Motor neuron (in vitro differentiated cells): ENCODE results near the gene RNF130. TPM values are rescaled to one million over a fixed set of nuclear protein-coding genes. Genes with fewer than 3 reads are reported as not detected.

ENCODE experiments used
- ATAC-seq, 8 experiments: fragments of 200-7000 bp; cut with Tn5 transposase; replicated peaks in 6 of 8; 2 replicates each; pipeline ENCODE4 v1.8.0; 2021; ENCODE audit warnings: mild to moderate bottlenecking in 8 of 8, moderate library complexity in 8 of 8
- H3K27ac ChIP-seq, 2 donors: fragments of 250-450 bp; sonication (Bioruptor Pico); 2 replicates each; pipeline ENCODE4 v1.9.0; 2021; ENCODE audit warnings: antibody characterized with exemption in 2 of 2, mild to moderate bottlenecking in 2 of 2, moderate library complexity in 1 of 2
- H3K4me1 ChIP-seq, 2 donors: fragments of 250-450 bp; sonication (Bioruptor Pico); replicated peaks in 1 of 2; 2 replicates each; pipeline ENCODE4 v1.6.1; 2021; ENCODE audit warnings: antibody characterized with exemption in 2 of 2, mild to moderate bottlenecking in 2 of 2, moderate library complexity in 1 of 2
- H3K4me3 ChIP-seq, 5 donors: fragments of 250-450 bp; sonication (Bioruptor Pico); 2 replicates each; pipeline ENCODE4 v1.9.0; 2021; ENCODE audit warnings: antibody characterized with exemption in 5 of 5, mild to moderate bottlenecking in 5 of 5, moderate library complexity in 4 of 5
- WGBS, 10 experiments: fragments of 450-650 bp; shearing (Covaris generic); methylation state at CpG; one replicate each; pipeline ENCODE4 v1.0.0; 2022; 5-methylcytosine and 5-hydroxymethylcytosine counted together
- in situ Hi-C, 9 experiments: fragments of 400-800 bp; cut with MboI; loops; one replicate each; pipeline ENCODE4 v1.15.0; 2021; ENCODE audit warnings: low sequenced_read_pairs in 9 of 9, low pct_unique_long_range_greater_than_20kb in 2 of 9; ENCODE audit not compliant: unreplicated experiment in 9 of 9
- total RNA-seq, 8 experiments: library from RNA; unstranded; fragments of 300-600 nt; gene quantifications; 2 replicates each; pipeline versions ENCODE4 v1.2.3 to v1.2.4, GENCODE V29; 2022

Gene RNF130, protein sequence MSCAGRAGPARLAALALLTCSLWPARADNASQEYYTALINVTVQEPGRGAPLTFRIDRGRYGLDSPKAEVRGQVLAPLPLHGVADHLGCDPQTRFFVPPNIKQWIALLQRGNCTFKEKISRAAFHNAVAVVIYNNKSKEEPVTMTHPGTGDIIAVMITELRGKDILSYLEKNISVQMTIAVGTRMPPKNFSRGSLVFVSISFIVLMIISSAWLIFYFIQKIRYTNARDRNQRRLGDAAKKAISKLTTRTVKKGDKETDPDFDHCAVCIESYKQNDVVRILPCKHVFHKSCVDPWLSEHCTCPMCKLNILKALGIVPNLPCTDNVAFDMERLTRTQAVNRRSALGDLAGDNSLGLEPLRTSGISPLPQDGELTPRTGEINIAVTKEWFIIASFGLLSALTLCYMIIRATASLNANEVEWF
- 10 to 100 TPM; 28.4 to 69.9 (median 49.5) TPM for total RNA-seq

DNA sequence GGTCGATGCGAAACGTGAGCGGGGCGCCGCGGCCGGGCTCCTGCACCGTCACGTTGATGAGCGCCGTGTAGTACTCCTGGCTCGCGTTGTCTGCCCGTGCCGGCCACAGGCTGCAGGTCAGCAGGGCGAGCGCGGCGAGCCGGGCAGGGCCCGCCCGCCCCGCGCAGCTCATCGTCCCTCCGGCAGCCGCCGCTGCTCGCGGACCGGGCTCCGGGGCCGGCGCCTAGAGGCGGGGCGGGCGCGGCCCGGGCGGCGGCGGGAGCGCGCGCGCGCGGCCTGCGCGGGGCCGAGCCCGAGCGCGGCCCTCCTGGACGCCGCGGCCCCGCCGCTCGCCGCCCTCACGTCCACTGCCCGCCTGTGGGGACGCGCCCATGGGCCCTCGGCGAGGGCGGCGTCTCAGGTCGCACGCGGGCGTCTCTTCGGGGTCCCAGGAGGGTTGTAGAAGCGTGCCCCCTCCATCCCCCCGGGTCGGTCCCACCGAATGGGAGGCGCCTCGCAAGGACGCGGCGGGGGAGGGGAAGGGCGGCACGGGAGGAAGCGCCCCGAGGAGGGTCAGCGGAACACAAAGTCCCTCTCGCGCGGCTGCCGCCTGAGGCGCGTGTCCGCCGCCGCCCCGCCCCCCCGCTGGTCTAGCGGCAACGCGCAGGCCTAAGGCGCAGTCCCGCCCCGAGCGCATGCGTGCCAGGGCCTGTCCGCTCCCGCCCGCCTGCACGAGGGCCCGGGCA lies at the start of gene RNF130:
RNF130 (minus strand) TSS at position 229 of the 725 bp plus-strand sequence; CDS start at position 172, 57 bp downstream.
- peak; percentile 80 to 87 (median 82) for ATAC-seq

GRCh38 chr5:180120237-180121101 lies 48.9 kb upstream of the RNF130 start:
- H3K27ac ChIP-seq: no peak overlapping the region
- peaks cover 11 to 14% of the 10 kb centered on the region in 2 donors for H3K4me1 ChIP-seq
- no peak overlapping the region for H3K4me3 ChIP-seq
- WGBS, 10 experiments: 63 to 100% (median 100%) methylated on average over 1 to 7 of the region's 28 CpGs; no CpG with 5 or more reads in 5 of the 10 experiments
- in situ Hi-C loops: no loop called here
- no peak for ATAC-seq

More for the DNA sequence above, at the start of gene RNF130:
- H3K27ac ChIP-seq: peak within 1 kb of the TSS; percentile 98
- peak within 1 kb of the TSS; percentile 58 to 88 (median 72) for H3K4me3 ChIP-seq
- H3K4me1 ChIP-seq: peaks cover 11 to 19% of the 10 kb centered on the region in 2 donors
- WGBS, 10 experiments: no CpG with 5 or more reads among the region's 113 CpGs
- in situ Hi-C loops: no loop called here

- peaks cover 11 to 14% of the 10 kb centered on the region in 2 donors for H3K4me1 ChIP-seq
- no peak overlapping the region for H3K27ac ChIP-seq
- H3K4me3 ChIP-seq: no peak overlapping the region
- WGBS, 10 experiments: 100% methylated on average over 1 of the region's 12 CpGs; no CpG with 5 or more reads in 9 of the 10 experiments
- in situ Hi-C loops: no loop called here
- no peak for ATAC-seq
Observed at GRCh38 chr5:180119903-180120236, 48.3 kb upstream of the RNF130 start.

DNA sequence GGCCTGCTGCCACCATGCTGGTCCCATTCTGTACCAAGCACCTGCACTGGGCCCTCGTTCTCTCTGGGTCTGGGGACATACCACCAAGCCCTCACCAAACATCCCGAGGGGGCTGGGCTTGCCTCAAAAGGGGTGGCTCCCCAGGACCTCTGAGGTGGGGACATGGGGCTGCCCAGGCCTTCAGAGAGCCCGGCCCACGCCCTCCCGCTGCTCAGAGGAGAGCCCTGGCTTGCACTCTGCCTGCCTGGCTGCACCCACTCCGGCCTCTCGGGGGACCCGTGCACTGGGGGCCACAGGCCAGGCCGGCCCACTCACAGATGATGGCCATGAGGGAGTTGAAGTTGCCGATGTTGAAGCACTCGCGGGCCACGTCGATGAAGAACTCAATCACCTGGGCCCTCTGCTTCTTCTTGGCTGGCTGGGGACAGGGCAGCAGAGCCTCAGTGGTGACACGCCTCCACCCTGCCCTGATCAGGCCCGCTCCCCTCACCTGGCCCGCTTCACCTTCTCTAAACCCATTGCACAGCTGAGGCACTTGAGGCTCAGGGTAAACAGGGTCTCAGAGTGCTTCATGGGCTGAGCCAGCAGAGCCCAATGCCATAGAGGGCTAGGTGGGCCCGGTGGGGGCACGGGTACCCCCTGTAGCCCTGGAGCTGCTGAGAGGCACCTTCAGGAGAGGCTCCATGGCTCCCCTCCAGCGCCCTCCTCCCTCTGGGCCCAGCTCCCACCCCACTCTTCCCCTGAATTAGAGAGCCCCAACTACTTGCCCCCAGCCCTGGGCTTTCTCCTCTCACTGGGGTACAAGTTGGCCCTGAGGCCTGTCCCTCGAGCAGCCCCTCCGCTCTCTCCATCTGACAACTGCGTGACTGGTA lies 47.7 kb upstream of the RNF130 start:
- 80 to 98% (median 95%) methylated on average over 1 to 8 of the region's 23 CpGs; no CpG with 5 or more reads in 7 of the 10 experiments for WGBS, 10 experiments
- H3K27ac ChIP-seq: no peak overlapping the region
- in situ Hi-C loops: no loop called here
- ATAC-seq: no peak
- H3K4me1 ChIP-seq: peaks cover 11 to 14% of the 10 kb centered on the region in 2 donors
- no peak overlapping the region for H3K4me3 ChIP-seq

- 60 to 85% (median 80%) methylated on average over 1 to 5 of the region's 14 CpGs; no CpG with 5 or more reads in 5 of the 10 experiments for WGBS, 10 experiments
- in situ Hi-C loops: no loop called here
Observed at GRCh38 chr5:180118391-180118791, 46.8 kb upstream of the RNF130 start.

GRCh38 chr5:180117000-180117725 lies 45.6 kb upstream of the RNF130 start:
- no peak overlapping the region for H3K4me3 ChIP-seq
- in situ Hi-C loops: no loop called here
- peaks cover 11 to 14% of the 10 kb centered on the region in 2 donors for H3K4me1 ChIP-seq
- ATAC-seq: peak in 1 of 8 experiments; percentile 61
- WGBS, 10 experiments: 40 to 100% (median 95%) methylated on average over 1 to 7 of the region's 14 CpGs; no CpG with 5 or more reads in 3 of the 10 experiments
- no peak overlapping the region for H3K27ac ChIP-seq

More at GRCh38 chr5:180118391-180118791, 46.8 kb upstream of the RNF130 start:
- Histone ChIP-seq H3K4me3 (no peak overlapping the region), H3K4me1 (peaks cover 11 to 14% of the 10 kb centered on the region in 2 donors), H3K27ac (no peak overlapping the region)
- no peak for ATAC-seq

DNA sequence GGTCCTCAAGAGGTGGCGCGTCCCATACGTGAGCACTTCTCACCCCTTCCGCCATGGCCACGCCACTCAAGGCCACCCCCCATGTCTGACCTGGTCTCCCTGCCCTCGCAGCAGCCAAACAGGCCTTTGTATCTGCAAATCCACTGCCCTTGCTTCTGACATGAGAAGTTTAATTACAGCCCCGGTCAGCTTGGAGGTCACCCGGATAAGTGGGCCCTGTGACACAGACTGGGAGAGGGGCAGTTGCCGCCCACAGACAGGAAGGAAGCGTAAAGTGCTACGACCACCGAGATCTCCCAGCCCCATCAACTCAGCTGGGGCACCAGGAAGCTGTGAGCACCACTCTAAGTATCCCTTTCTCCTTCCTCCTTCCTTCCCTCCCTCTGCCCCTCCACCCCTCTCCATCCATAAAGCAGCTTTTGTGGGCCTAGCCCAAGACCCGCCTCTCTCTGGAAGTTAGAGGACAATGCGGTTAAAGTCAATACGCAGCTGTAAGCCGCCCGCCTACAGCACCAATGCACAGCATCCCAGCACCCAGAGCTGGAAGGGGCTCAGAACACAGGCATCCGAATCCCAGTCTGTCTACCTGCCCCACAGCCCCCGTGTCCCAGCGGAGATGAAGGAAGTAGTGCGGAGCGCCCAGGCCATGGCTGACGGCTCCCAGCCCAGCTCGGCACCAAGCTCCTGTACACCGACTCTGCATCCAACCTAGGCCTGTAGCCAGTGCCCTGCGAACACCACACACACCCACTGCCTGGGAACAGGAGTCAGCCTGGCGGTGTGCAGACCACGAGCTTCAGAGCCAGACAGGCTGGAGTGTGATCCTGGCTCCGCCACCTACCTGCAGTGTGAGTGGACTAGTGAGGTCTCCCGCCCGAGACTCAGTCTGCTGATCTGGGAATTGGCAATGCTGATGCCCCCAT lies 44.8 kb upstream of the RNF130 start:
- peak in 4 of 8 experiments; percentile 25 to 47 (median 33) for ATAC-seq

DNA sequence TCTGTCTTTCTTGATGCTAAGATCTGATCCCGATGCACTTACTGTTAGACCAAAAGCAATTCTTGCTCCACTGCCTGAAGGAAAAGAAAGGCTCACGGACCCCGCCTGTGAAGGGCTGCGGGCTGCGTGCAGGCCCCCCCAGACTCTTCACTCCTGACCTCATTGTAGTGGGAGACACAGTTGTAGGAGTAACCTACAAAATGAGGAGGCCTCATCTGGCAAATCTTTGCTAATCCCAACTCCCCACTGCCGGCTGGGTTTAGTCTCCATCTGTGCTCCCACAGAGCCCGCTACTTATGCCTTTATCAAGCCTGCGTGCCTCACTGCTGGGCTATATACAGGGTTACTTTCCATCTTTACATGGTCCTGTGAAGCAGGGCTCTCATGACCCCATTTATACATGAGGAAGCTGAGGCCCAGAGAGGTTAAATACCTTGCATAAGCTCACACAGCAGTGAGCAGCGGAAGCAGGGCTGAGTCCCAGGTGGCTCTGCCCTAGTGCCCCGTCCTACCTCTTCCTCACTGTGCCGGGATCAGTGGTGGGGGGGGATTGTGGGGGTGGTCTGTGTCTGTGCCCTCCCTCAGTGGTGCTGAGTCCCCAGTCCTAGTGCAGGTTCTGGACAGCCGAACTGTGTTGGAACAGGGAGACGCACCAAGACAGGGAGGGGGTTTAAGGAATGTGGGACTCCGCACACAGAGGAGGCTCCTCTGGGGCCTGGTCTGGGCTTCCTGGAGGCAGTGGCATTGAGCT lies 43.9 kb upstream of the RNF130 start:
- WGBS, 10 experiments: 69 to 96% (median 86%) methylated on average over 1 to 6 of the region's 14 CpGs; no CpG with 5 or more reads in 2 of the 10 experiments
- in situ Hi-C loops: no loop called here
- ATAC-seq: peak in 2 of 8 experiments; percentile 3 to 14
- H3K4me3 ChIP-seq: no peak overlapping the region
- no peak overlapping the region for H3K27ac ChIP-seq
- peaks cover 6 to 12% of the 10 kb centered on the region in 2 donors for H3K4me1 ChIP-seq

More for the DNA sequence above, 44.8 kb upstream of the RNF130 start:
- in situ Hi-C loops: no loop called here
- WGBS, 10 experiments: 40 to 100% (median 70%) methylated on average over 1 to 7 of the region's 31 CpGs; no CpG with 5 or more reads in 6 of the 10 experiments
- no peak overlapping the region for H3K4me3 ChIP-seq
- H3K4me1 ChIP-seq: peaks cover 6 to 12% of the 10 kb centered on the region in 2 donors
- no peak overlapping the region for H3K27ac ChIP-seq

DNA sequence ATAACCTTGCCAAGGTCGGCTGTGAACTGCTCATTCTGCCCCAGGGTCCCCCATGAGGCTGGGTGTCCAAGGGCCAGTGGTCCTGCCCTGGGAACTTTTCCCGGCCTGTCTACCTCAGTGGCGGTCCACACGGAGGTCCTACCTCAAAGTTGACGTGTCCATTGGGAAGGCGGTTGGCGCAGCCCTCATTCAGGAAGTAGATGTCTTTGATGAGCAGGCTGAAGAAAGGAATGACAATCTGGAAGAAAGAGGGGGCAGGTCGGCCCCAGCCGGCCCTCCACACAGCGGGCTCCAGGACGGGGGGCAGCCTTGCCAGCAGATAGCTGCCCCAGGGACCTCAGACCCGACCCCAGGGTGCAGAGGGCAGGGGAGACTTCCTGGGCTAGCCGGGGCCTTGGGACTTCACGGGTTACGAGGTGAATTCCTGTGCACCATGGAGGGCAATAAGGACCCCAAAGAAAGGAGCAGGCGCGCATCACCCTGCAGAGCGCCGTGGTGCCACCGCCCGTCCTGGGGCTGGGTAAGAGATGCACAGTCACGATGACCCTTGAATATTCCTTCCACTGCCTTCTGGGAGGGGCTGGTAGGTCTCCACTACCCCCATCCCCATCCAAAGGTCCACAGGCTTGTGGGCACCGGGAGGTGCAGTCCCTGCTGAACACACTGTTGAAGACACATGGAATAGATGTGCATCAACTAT lies 42.9 kb upstream of the RNF130 start:
- Histone ChIP-seq H3K4me3 (no peak overlapping the region), H3K4me1 (peaks cover 6 to 12% of the 10 kb centered on the region in 2 donors), H3K27ac (no peak overlapping the region)
- 70 to 96% (median 92%) methylated on average over 1 to 9 of the region's 23 CpGs; no CpG with 5 or more reads in 5 of the 10 experiments for WGBS, 10 experiments
- ATAC-seq: no peak
- in situ Hi-C loops: no loop called here
